Sigmoid colon (tissue), 7 donors: ENCODE data around the gene CABP4. TPM values are rescaled to one million over a fixed set of nuclear protein-coding genes. Genes with fewer than 3 reads are reported as not detected.

Source experiments
- DNase-seq: peaks from one replicate; pipeline ENCODE4 v3.0.0-alpha.2; 2019
- H3K27ac ChIP-seq, 4 donors: fragments of 200-600 bp; sonication (generic); one replicate each; pipeline ENCODE4 v1.5.1; 2016 to 2019; ENCODE audit warnings: mild to moderate bottlenecking in 1 of 4
- H3K27me3 ChIP-seq, 3 donors: fragments of 200-600 bp; sonication (generic); one replicate each; pipeline ENCODE4 v1.5.1; 2019; ENCODE audit warnings: mild to moderate bottlenecking in 1 of 3
- H3K36me3 ChIP-seq, 4 donors: fragments of 200-600 bp; sonication (generic); one replicate each; pipeline ENCODE4 v1.5.1; 2016 to 2019
- H3K4me1 ChIP-seq, 4 donors: fragments of 200-600 bp; sonication (generic); one replicate each; pipeline ENCODE4 v1.5.1; 2017 to 2019
- H3K4me3 ChIP-seq, 4 donors: fragments of 200-600 bp; sonication (generic); one replicate each; pipeline ENCODE4 v1.5.1; 2017 to 2019; ENCODE audit warnings: mild to moderate bottlenecking in 2 of 4, moderate library complexity in 1 of 4
- H3K9me3 ChIP-seq, 4 donors: fragments of 200-600 bp in 3 of 4; sonication (generic) in 3 of 4; one replicate each; pipeline versions ENCODE4 v1.5.1 to v1.6.1; 2013 to 2019
- CTCF ChIP-seq, 4 experiments: fragments of 450-650 bp in 3 of 4; fragments of 200-600 bp in 1 of 4; IDR thresholded peaks; one replicate each; pipeline ENCODE4 v1.5.1; 2016 to 2019; ENCODE audit warnings: antibody characterized with exemption in 4 of 4, mild to moderate bottlenecking in 3 of 4, moderate library complexity in 2 of 4
- EP300 ChIP-seq, 4 donors: sonication (generic); formaldehyde crosslinking; IDR thresholded peaks; one replicate each; pipeline ENCODE4 v1.6.1; 2017; ENCODE audit warnings: antibody characterized with exemption in 4 of 4
- POLR2A ChIP-seq, 2 donors: fragments of 450-650 bp; IDR thresholded peaks; one replicate each; pipeline ENCODE4 v1.6.1; 2016; ENCODE audit warnings: antibody characterized with exemption in 2 of 2, mild to moderate bottlenecking in 2 of 2, moderate library complexity in 2 of 2
- POLR2AphosphoS5 ChIP-seq, 4 donors: sonication (generic); formaldehyde crosslinking; IDR thresholded peaks; one replicate each; pipeline ENCODE4 v1.6.1; 2017; ENCODE audit warnings: antibody characterized with exemption in 4 of 4
- WGBS, 2 donors: extraction: QIAGEN DNeasy Blood & Tissue Kit; methylation state at CpG; one replicate each; pipeline ENCODE4 v1.1.7; 2013; 5-methylcytosine and 5-hydroxymethylcytosine counted together
- intact Hi-C: fragments of 100-400 bp; cut with DNase I; formaldehyde crosslinking; loops from one replicate; pipeline ENCODE4 v1.15.1; 2023
- polyA plus RNA-seq, 3 donors: library from polyadenylated mRNA; stranded (reverse); fragments of 200-250 nt; gene quantifications; one replicate each; pipeline ENCODE4 v1.2.3, GENCODE V29; 2013
- total RNA-seq, 4 donors: library from RNA; depleted of rRNA; stranded (reverse); fragments of >200 nt; gene quantifications; one replicate each; pipeline ENCODE4 v1.1.0, GENCODE V29; 2016
- donor health status: healthy with polysubstance abuse.
- donor health status: Bipolar disorder and iron deficiency.
- donor health status: healthy.

CABP4 gene
- total and polyA plus RNA-seq, 7 donors, result 0.41 to 1.5 (median 0.61) TPM; not detected in 1

- Histone ChIP-seq H3K27ac (no peak overlapping the region), H3K27me3 (no peaks in the 10 kb centered on the region), H3K9me3 (no peaks in the 10 kb centered on the region), H3K36me3 (no peaks in the 10 kb centered on the region), H3K4me3 (no peak overlapping the region), H3K4me1 (no peaks in the 10 kb centered on the region)
- WGBS, 2 donors, result 90 to 92% methylated on average over 21 of the region's 21 CpGs
- DNase-seq, result no peak
- TF ChIP-seq POLR2AphosphoS5 (IDR thresholded peaks at IDR 0.05) (no peak), CTCF (IDR thresholded peaks at IDR 0.05) (no peak)
- intact Hi-C loops, result no loop called here
Observed at GRCh38 chr11:67453816-67454732, 1.1 kb upstream of the CABP4 start.

- H3K9me3 ChIP-seq, result no peaks in the 10 kb centered on the region
- H3K4me3 ChIP-seq, result no peak overlapping the region
- TF ChIP-seq POLR2AphosphoS5 (IDR thresholded peaks at IDR 0.05) (no peak), CTCF (IDR thresholded peaks at IDR 0.05) (no peak), POLR2A (IDR thresholded peaks at IDR 0.05) (no peak), EP300 (IDR thresholded peaks at IDR 0.05) (no peak)
- peak; percentile 65 for DNase-seq
- intact Hi-C loops, result no loop called here
- no peaks in the 10 kb centered on the region for H3K36me3 ChIP-seq
- WGBS, 2 donors, result 87 to 88% methylated on average over 25 of the region's 25 CpGs
- no peaks in the 10 kb centered on the region for H3K4me1 ChIP-seq
- H3K27me3 ChIP-seq, result no peaks in the 10 kb centered on the region
- no peak overlapping the region for H3K27ac ChIP-seq
Observed at GRCh38 chr11:67456068-67456705, 1.0 kb downstream of the CABP4 start.

- no peaks in the 10 kb centered on the region for H3K4me1 ChIP-seq
- H3K36me3 ChIP-seq, result no peaks in the 10 kb centered on the region
- H3K27ac ChIP-seq, result no peak overlapping the region
- intact Hi-C loops, result no loop called here
- WGBS, 2 donors, result 94 to 95% methylated on average over 12 of the region's 12 CpGs
- no peaks in the 10 kb centered on the region for H3K27me3 ChIP-seq
- peak; percentile 59 for DNase-seq
- TF ChIP-seq CTCF (IDR thresholded peaks at IDR 0.05), result no peak
- no peak for TF ChIP-seq EP300 (IDR thresholded peaks at IDR 0.05)
- TF ChIP-seq POLR2A (IDR thresholded peaks at IDR 0.05), result no peak
- no peak for TF ChIP-seq POLR2AphosphoS5 (IDR thresholded peaks at IDR 0.05)
- no peaks in the 10 kb centered on the region for H3K9me3 ChIP-seq
- no peak overlapping the region for H3K4me3 ChIP-seq
Observed at GRCh38 chr11:67457453-67457852, 2.3 kb downstream of the CABP4 start.

- 93% methylated on average over 19 of the region's 19 CpGs for WGBS, 2 donors
- DNase-seq, result peak; percentile 58
- Histone ChIP-seq H3K27me3 (no peaks in the 10 kb centered on the region), H3K27ac (no peak overlapping the region), H3K4me3 (no peak overlapping the region), H3K9me3 (no peaks in the 10 kb centered on the region), H3K36me3 (no peaks in the 10 kb centered on the region), H3K4me1 (peaks cover 0 to under 1% (median 0%) of the 10 kb centered on the region in 4 donors)
- TF ChIP-seq POLR2AphosphoS5 (IDR thresholded peaks at IDR 0.05) (no peak), EP300 (IDR thresholded peaks at IDR 0.05) (no peak), CTCF (IDR thresholded peaks at IDR 0.05) (no peak), POLR2A (IDR thresholded peaks at IDR 0.05) (no peak)
- intact Hi-C loops, result no loop called here
Observed at GRCh38 chr11:67458266-67458665, 3.1 kb downstream of the CABP4 start.
